NCI-H2196 treated with DMSO at 0.1 percent for 48 hours (cell line): ENCODE data around the gene EPHA5.

ENCODE experiments used
- DNase-seq: peaks from one replicate; lab custom pipeline; 2025; ENCODE audit not compliant: unreplicated experiment; lab: John Stamatoyannopoulos, UW

Gene EPHA5

DNA sequence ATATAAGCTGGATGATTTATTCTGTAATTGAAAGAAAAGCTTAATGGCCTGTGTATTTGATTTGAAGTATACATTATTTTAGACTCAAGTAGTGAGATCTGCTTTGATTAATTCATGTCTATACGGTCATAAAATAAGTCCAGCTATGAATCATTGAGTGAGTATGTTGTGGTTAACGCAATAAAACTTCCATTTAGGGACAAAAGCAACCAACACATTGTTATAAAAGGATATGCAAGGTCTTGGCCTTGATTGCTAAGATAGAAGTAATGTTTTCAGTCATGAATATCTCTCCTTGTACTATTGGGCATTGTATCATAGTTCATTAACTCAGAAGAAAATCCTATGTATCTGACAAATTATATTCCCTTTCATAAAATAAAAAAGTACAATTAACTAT lies 162.1 kb downstream of the EPHA5 start:
- no peak for DNase-seq

- DNase-seq, result no peak
Measured at GRCh38 chr4:65502131-65502701, 168.1 kb downstream of the EPHA5 start.

- DNase-seq, result no peak
Measured at GRCh38 chr4:65498606-65499005, 171.7 kb downstream of the EPHA5 start.

GRCh38 chr4:65495439-65495838 lies 174.8 kb downstream of the EPHA5 start:
- no peak for DNase-seq

- no peak for DNase-seq
Measured at GRCh38 chr4:65482410-65482809, 187.9 kb downstream of the EPHA5 start.

DNA sequence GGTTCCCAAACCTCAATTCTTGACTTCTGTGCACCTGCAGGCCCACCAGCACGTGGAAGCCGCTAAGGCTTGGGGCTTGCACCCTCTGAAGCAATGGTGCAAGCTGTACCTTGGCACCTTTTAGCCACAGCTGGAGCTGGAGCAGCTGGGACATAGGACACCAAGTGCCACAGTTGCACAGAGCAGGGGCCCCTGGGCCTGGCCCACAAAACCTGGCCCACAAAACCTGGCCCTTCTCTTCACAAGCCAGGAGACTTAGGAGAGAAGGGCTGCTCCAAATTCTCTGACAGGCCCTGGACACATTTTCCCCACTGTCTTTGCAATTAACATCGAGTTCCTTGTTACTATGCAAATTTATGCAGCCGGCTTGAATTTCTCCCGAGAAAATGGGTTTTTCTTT lies 197.8 kb downstream of the EPHA5 start:
- no peak for DNase-seq

DNA sequence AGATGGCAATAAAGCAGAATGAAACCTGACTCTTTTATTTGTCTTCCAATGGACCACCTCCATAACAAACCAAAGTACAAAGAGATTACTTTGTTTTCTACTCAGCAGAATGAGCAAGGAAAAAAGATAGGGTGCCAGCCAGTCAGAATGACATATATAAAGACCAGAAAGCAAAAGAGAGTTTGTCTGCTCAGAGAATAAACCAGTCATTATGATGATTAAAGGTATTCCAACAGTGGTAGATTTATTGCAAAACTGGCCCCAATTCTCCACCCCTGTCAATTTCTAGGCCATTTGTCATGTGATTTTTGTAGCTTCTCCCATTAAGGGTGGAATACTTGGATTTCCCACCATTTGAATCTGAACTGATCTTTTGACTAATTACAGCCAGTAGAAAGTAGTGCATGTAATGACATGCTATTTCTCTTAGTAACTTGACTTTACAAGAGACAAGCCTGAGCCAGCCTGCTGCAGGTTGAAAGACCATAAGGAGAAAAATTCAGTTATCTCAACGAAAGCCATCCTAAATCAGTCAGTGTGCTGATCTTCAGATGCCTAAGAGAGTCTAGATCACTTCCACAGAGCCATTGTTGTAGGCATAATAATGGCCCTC lies 203.1 kb downstream of the EPHA5 start:
- DNase-seq, result no peak

- DNase-seq, result no peak
Measured at GRCh38 chr4:65461781-65462180, 208.5 kb downstream of the EPHA5 start.

DNA sequence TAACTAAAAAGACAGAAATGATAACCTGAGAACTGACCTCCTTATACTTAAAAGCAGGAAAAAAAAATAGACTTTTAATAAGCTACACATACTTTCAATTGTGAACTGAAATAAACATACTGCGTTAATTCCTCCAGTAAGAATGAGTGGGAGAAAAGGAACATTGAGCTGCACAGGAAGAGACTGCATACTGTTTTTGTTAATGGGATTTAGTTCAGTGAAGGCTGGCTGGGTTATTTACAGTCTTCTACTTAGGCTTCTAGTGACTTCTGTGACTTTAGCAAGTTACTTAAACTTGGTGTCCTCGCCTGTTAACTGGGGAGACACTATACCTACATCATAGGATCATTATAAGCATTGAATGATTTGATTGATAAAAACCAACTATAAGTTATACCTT lies 213.3 kb downstream of the EPHA5 start:
- DNase-seq, result no peak

DNA sequence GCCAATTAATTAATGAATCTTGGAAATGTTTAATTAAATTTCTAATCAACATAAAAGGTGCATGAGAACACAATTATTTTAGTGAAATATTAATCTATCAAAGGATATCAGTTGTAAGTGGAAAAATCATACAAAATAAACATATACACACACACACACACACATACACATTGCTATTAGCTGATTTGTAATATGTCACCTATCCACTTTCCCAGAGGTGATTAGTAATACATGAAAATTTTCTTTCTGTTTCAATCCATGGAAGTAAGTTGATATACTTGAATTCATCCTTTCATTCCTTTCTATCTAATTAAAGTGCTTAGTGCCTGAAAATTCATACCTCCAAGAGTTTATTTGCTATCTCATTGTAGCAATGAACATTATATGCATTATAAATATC lies 213.7 kb downstream of the EPHA5 start:
- DNase-seq, result no peak

DNA sequence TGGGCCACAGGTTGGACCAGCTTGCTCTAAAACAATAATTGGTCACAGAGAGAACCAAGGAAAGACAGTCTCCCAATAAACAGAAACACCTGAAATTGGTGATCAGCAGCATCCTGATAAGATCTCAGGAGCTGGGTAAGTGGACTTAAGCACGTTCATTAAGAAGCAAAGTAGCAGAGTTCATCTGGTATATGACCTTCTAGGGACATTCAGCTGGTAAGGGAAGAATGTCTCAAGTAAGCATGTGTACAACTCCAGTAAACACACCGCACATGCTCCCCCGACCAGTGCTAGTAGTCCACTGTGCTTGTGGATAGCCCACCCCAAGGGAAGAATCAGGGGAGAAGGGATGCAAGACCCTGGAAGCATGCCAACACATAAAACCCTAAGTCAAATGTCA lies 216.9 kb downstream of the EPHA5 start:
- DNase-seq, result no peak

DNA sequence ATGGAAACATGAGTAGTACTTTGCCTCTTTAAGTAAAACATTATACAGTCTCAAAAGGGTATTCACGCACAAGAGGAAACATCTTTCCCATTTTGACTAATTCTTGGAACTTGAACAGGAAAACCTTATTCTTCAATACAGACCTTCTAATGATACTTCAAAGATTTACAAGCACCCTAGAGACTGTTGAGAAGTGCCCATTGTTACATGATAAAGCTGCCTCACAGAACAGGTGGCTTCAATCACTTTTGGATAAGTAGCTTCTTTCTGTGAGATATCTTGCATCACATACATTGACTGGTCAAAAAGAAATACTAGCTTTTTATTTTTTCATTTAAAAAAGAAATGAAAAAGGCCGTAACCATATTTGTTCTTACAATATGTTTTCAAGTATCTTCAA lies 219.4 kb downstream of the EPHA5 start:
- no peak for DNase-seq

- no peak for DNase-seq
Measured at GRCh38 chr4:65437102-65437501, 233.2 kb downstream of the EPHA5 start.

DNA sequence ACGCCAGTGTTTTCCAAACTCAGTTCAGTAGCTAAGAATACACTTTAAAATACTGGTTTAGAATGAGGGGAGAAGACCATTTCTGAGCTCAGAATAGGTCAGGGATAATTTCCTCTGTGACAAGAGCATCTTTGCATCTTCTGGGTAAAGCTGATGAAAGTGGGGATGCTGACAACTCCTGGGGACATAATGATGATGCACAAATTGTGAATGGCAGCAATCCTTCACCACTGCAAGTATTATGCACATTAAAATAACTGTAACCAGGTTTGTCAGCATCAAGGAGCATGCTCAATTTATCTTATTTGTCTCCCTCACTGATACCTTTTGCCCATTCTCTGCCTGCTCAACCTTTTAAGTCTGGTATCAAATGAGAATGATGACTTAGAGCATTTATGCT lies 248.2 kb downstream of the EPHA5 start:
- no peak for DNase-seq

GRCh38 chr4:65420036-65420435 lies 250.3 kb downstream of the EPHA5 start:
- no peak for DNase-seq

GRCh38 chr4:65416891-65417290 lies 253.4 kb downstream of the EPHA5 start:
- peak; percentile 70 for DNase-seq

GRCh38 chr4:65407483-65407882 lies 262.8 kb downstream of the EPHA5 start:
- DNase-seq, result no peak

GRCh38 chr4:65401083-65401482 lies 269.2 kb downstream of the EPHA5 start:
- DNase-seq, result no peak

DNA sequence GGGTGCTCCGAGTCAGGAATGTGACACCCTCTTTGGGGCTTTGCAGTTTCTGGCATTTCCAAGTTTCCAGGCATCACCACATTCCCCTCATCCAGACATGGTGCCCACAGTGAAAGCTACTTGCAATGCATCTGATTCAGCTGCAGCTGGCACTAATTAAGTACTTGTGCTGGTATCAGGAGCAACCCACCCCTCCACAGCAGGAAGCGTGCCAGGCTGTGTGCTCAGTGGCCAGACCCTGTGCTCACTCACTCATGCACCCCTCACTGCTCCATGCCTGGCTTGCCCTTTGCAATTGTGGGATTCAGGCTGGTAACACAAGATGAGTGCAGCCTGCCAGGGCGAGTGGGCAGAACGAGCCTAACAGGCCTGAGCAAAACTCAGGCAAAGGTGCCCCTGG lies 271.2 kb downstream of the EPHA5 start:
- no peak for DNase-seq

GRCh38 chr4:65393078-65393477 lies 277.2 kb downstream of the EPHA5 start:
- no peak for DNase-seq

- DNase-seq, result no peak
Measured at GRCh38 chr4:65392488-65392887, 277.8 kb downstream of the EPHA5 start.

DNA sequence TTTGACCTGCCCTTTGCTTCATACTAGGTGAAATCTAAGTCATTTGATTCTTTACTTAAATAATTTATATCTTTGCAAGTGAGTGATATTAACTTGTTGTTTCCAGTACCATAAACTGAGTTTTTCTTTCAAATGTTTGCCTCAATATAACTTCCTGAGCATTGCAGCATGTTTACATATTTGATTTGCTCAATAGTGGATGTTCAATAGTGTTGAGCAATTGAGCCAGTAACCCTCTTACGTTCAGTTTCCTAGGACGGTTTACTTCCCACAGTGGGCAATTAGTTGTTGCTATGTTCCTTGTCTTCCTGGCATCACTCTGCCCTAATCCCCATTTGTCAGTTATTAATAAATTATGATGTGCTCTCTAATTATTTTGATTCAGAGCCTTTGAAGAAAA lies 278.5 kb downstream of the EPHA5 start:
- no peak for DNase-seq

- no peak for DNase-seq
Measured at GRCh38 chr4:65391382-65391781, 278.9 kb downstream of the EPHA5 start.
